GM19324 (cell line): Measurements from ENCODE around the gene CD28.
"Not testable (repeated sequence)": the region's sequence is repeated elsewhere in the genome, so short reads cannot be mapped to it uniquely, and the experiment has no call there.

ENCODE experiments used
- ATAC-seq: cut with Tn5 transposase; IDR thresholded peaks from one replicate; pipeline ENCODE4 v1.9.1; 2021; ENCODE audit warnings: mild to moderate bottlenecking, moderate library complexity; ENCODE audit not compliant: unreplicated experiment, low FRiP score

The CD28 gene

GRCh38 chr2:203780231-203780630 is 73.8 kb downstream of the CD28 start:
- no peak for ATAC-seq

GRCh38 chr2:203781151-203781550 is 74.7 kb downstream of the CD28 start:
- ATAC-seq = no peak

GRCh38 chr2:203782262-203782976 is 76.0 kb downstream of the CD28 start:
- no peak for ATAC-seq

- no peak for ATAC-seq
Measured at GRCh38 chr2:203783496-203784203, 77.2 kb downstream of the CD28 start.

GRCh38 chr2:203784710-203785270 is 78.4 kb downstream of the CD28 start:
- not testable (repeated sequence) for ATAC-seq

GRCh38 chr2:203785391-203786110 is 79.1 kb downstream of the CD28 start:
- ATAC-seq = not testable (repeated sequence)

GRCh38 chr2:203786549-203787351 is 80.3 kb downstream of the CD28 start:
- ATAC-seq = no peak

GRCh38 chr2:203787979-203788378 is 81.5 kb downstream of the CD28 start:
- no peak for ATAC-seq
